Mesendoderm (in vitro differentiated cells): Measurements from ENCODE around the gene CCDC86.

Experiments
- DNase-seq: peaks from one replicate; pipeline ENCODE4 v3.0.0; 2013
- H2AK5ac ChIP-seq: 2 replicates; pipeline ENCODE4 v1.6.1; 2013; ENCODE audit warnings: low read length, inconsistent platforms
- H2BK120ac ChIP-seq: 2 replicates; pipeline ENCODE4 v1.6.1; 2013; ENCODE audit warnings: low read depth, mild to moderate bottlenecking, low read length, moderate library complexity, mixed read lengths
- H2BK15ac ChIP-seq: replicated peaks from 2 replicates; pipeline ENCODE4 v1.6.1; 2013; ENCODE audit warnings: low read depth, mild to moderate bottlenecking, moderate library complexity
- H2BK5ac ChIP-seq: 2 replicates; pipeline ENCODE4 v1.6.1; 2013; ENCODE audit warnings: low read length, inconsistent platforms
- H3K18ac ChIP-seq: 2 replicates; pipeline ENCODE4 v1.6.1; 2013; ENCODE audit warnings: mild to moderate bottlenecking, low read length, mixed read lengths
- H3K23ac ChIP-seq: one replicate; pipeline ENCODE4 v1.6.1; 2013; ENCODE audit warnings: low read length
- H3K27ac ChIP-seq: 2 replicates; pipeline ENCODE4 v1.5.1; 2013; ENCODE audit warnings: low read depth, mild to moderate bottlenecking, inconsistent platforms, low read length, moderate library complexity
- H3K27me3 ChIP-seq: 2 replicates; pipeline ENCODE4 v1.6.1; 2013; ENCODE audit warnings: low read length, control low read depth, mild to moderate bottlenecking, inconsistent platforms; ENCODE audit not compliant: insufficient read depth, poor library complexity
- H3K36me3 ChIP-seq: 2 replicates; pipeline ENCODE4 v1.6.1; 2013; ENCODE audit warnings: low read length, inconsistent platforms; ENCODE audit not compliant: control insufficient read depth, insufficient read depth
- H3K4ac ChIP-seq: one replicate; pipeline ENCODE4 v1.6.1; 2013; ENCODE audit warnings: low read depth, mild to moderate bottlenecking, low read length, moderate library complexity
- H3K4me1 ChIP-seq: 2 replicates; pipeline ENCODE4 v1.6.1; 2013; ENCODE audit warnings: low read depth, low read length, inconsistent platforms; ENCODE audit not compliant: control insufficient read depth
- H3K4me2 ChIP-seq: 2 replicates; pipeline ENCODE4 v1.6.1; 2013; ENCODE audit warnings: low read length
- H3K4me3 ChIP-seq: 2 replicates; pipeline ENCODE4 v1.5.1; 2013; ENCODE audit warnings: mild to moderate bottlenecking, low read length
- H3K56ac ChIP-seq: one replicate; pipeline ENCODE4 v1.6.1; 2013; ENCODE audit warnings: low read length
- H3K79me1 ChIP-seq: 2 replicates; pipeline ENCODE4 v1.6.1; 2013; ENCODE audit warnings: low read length, inconsistent platforms
- H3K79me2 ChIP-seq: 2 replicates; pipeline ENCODE4 v1.6.1; 2013; ENCODE audit warnings: mild to moderate bottlenecking, low read length; ENCODE audit not compliant: control insufficient read depth, insufficient read depth
- H3K9ac ChIP-seq: 2 replicates; pipeline ENCODE4 v1.6.1; 2013; ENCODE audit warnings: low read length, inconsistent platforms
- H4K5ac ChIP-seq: one replicate; pipeline ENCODE4 v1.6.1; 2013; ENCODE audit warnings: low read length
- H4K8ac ChIP-seq: one replicate; pipeline ENCODE4 v1.6.1; 2013; ENCODE audit warnings: low read depth, mild to moderate bottlenecking, control low read depth, low read length, moderate library complexity
- WGBS: extraction: QIAGEN DNeasy Blood & Tissue Kit; methylation state at CpG from one replicate; pipeline ENCODE4 v1.1.7; 2013; ENCODE audit warnings: low lambda C conversion rate, missing lambda C conversion rate; ENCODE audit not compliant: insufficient coverage; ENCODE audit errors: extremely low coverage; 5-methylcytosine and 5-hydroxymethylcytosine counted together

The CCDC86 gene

DNA sequence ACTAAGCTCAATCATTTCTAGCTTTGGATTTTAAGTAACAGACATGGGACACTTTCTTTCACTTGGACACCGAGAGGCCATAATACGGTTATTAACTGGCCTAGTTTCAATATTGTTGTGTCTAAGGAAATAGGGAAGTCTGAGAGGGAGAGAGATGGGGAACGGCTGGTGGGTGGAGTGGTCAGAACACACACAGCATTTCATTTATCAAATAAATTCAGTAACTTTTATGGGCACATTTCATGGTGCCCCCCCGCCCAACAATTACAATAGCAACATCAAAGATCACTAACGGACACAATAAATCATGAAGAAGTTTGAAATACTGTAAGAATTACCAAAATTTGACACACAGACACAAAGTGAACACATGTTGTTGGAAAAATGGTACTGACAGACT lies 53.8 kb downstream of the CCDC86 start:
- Histone ChIP-seq H3K4me3 (no peak overlapping the region), H3K18ac (no peak overlapping the region), H2AK5ac (no peak overlapping the region), H3K27me3 (no peaks in the 10 kb centered on the region), H4K5ac (no peak overlapping the region), H3K27ac (no peak overlapping the region), H3K56ac (no peak overlapping the region), H3K4ac (no peak overlapping the region), H2BK5ac (no peak overlapping the region), H4K8ac (no peak overlapping the region), H3K36me3 (peaks cover 23% of the 10 kb centered on the region), H3K79me1 (peaks cover 2% of the 10 kb centered on the region), H2BK120ac (no peak overlapping the region), H3K23ac (no peak overlapping the region), H3K79me2 (no peaks in the 10 kb centered on the region), H3K4me2 (no peak overlapping the region), H2BK15ac (no peak overlapping the region), H3K4me1 (no peaks in the 10 kb centered on the region), H3K9ac (no peak overlapping the region)
- no peak for DNase-seq
- WGBS = no CpG with 5 or more reads among the region's 5 CpGs

DNA sequence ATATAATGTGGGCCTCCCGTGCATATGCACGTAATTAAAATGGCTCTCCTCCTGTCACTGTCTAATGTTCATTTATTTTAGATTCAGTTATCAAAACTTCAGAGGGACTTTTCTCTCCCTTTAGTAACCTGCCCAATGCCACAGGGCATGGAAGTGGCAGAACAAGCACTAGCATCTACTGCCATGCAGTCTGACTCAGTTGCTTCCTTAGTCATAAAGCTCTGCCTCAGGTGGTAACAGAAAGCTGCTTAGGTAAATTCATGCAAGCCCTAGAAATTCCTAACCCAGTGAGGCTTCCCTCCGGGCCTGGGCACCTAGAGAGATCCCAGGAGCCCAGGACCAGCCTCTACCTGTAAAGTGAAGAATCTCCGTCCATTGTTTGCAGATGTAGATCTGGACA lies 55.6 kb downstream of the CCDC86 start:
- no peaks in the 10 kb centered on the region for H3K27me3 ChIP-seq
- no peak overlapping the region for H4K5ac ChIP-seq
- H2BK15ac ChIP-seq = no peak overlapping the region
- no peak overlapping the region for H3K4ac ChIP-seq
- WGBS = no CpG with 5 or more reads among the region's 4 CpGs
- H3K4me3 ChIP-seq = no peak overlapping the region
- H2BK120ac ChIP-seq = no peak overlapping the region
- H3K4me2 ChIP-seq = no peak overlapping the region
- no peak overlapping the region for H4K8ac ChIP-seq
- peaks cover 2% of the 10 kb centered on the region for H3K79me2 ChIP-seq
- H3K4me1 ChIP-seq = no peaks in the 10 kb centered on the region
- no peak overlapping the region for H3K9ac ChIP-seq
- H3K79me1 ChIP-seq = peaks cover 3% of the 10 kb centered on the region
- H3K23ac ChIP-seq = no peak overlapping the region
- H2BK5ac ChIP-seq = no peak overlapping the region
- H3K36me3 ChIP-seq = peaks cover 32% of the 10 kb centered on the region
- no peak overlapping the region for H3K27ac ChIP-seq
- no peak overlapping the region for H3K56ac ChIP-seq
- no peak overlapping the region for H3K18ac ChIP-seq
- no peak for DNase-seq
- no peak overlapping the region for H2AK5ac ChIP-seq

DNA sequence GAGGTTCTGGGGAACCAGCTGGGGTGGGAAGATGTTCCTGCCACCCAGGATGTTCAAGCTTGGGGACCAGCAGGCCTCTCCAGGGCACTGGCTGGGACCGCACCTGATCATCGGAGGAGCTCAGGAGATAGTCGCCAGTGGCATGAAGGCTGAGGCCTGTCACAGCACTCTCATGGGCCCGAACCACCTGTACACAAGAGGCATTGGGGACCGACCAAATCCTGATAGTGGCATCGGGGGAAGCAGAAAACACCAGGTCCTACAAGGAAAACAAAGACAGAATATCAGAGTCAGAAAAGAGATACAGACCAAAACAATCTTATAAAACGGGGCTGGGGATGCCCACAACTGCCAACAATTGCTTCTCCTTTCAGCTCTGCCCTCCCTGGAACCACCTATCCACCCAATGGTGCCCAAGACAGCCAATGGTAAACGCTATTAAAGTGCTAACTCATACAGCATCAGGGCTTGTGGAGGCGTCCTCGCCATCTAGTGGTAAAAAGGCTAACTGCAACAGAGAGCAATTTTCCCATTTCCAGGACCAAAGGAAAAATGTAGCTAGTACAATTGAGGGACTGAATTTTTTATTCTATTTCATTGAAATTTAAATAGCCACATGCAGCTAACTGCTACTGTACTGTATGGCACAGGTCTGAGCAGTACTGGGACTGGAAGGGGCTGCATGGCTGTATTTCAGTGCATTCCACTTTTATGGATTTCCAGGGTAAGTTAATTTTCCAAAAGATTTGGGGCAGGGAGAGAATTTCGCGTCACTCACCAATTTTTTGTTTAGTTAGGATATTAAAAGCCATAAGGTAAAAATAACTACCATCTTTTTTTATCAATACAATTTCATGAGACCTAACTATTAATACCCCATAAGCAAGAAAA lies 57.4 kb downstream of the CCDC86 start:
- Histone ChIP-seq H3K4me1 (no peaks in the 10 kb centered on the region), H3K18ac (no peak overlapping the region), H3K36me3 (peaks cover 37% of the 10 kb centered on the region), H2AK5ac (no peak overlapping the region), H3K56ac (no peak overlapping the region), H2BK5ac (no peak overlapping the region), H2BK15ac (no peak overlapping the region), H2BK120ac (no peak overlapping the region), H3K27ac (no peak overlapping the region), H3K79me2 (peaks cover 20% of the 10 kb centered on the region), H3K4me2 (no peak overlapping the region), H3K79me1 (peaks cover 17% of the 10 kb centered on the region), H3K27me3 (no peaks in the 10 kb centered on the region), H3K23ac (no peak overlapping the region), H3K4me3 (no peak overlapping the region), H3K4ac (no peak overlapping the region), H3K9ac (no peak overlapping the region), H4K8ac (no peak overlapping the region), H4K5ac (no peak overlapping the region)
- WGBS = no CpG with 5 or more reads among the region's 12 CpGs
- peak; percentile 83 for DNase-seq

DNA sequence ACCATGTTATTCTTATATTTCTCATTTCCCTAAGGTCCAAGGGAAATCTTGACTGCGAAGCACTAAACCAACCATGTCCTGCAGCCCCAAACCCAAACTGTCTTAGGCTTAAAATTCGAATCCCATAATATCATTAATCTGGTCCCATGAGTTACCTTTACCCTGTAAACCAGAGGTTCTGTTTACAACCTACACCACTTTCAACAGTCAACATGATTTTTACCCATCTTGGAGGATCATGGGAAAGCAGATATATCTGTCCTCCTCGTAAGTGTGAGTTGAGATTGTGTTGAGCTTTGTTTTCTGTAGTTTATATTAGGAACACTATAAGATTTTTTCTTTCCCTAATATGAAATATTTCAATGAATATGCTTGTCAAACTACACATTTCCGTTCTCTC lies 58.1 kb downstream of the CCDC86 start:
- Histone ChIP-seq H3K79me1 (peaks cover 17% of the 10 kb centered on the region), H3K36me3 (peaks cover 36% of the 10 kb centered on the region), H3K27ac (no peak overlapping the region), H4K5ac (no peak overlapping the region), H3K27me3 (no peaks in the 10 kb centered on the region), H3K4ac (no peak overlapping the region), H3K4me2 (no peak overlapping the region), H3K23ac (no peak overlapping the region), H2BK120ac (no peak overlapping the region), H3K56ac (no peak overlapping the region), H3K9ac (no peak overlapping the region), H3K4me3 (no peak overlapping the region), H3K79me2 (peaks cover 26% of the 10 kb centered on the region), H2AK5ac (no peak overlapping the region), H3K18ac (no peak overlapping the region), H2BK15ac (no peak overlapping the region), H3K4me1 (no peaks in the 10 kb centered on the region), H4K8ac (no peak overlapping the region), H2BK5ac (no peak overlapping the region)
- WGBS = no CpG with 5 or more reads among the region's 4 CpGs
- no peak for DNase-seq
